Activated T-cell treated with anti-CD3 and anti-CD28 coated beads, Interleukin-2, amount 50 U/mL, for 72 hours (primary cell): ENCODE results near the gene ZFAND6. TPM values are rescaled to one million over a fixed set of nuclear protein-coding genes. Genes with fewer than 3 reads are reported as not detected.
"Not testable (repeated sequence)": the region's sequence is repeated elsewhere in the genome, so short reads cannot be mapped to it uniquely, and the experiment has no call there.

Experiments
- ATAC-seq, 2 donors: fragments of 150-1000 bp; cut with Tn5 transposase; replicated peaks in 1 of 2; 2 replicates each; pipeline ENCODE4 v1.10.0; 2021; ENCODE audit warnings: moderate library complexity in 2 of 2, mild to moderate bottlenecking in 1 of 2
- DNase-seq, 2 donors: peaks; one replicate each; pipeline ENCODE4 v3.0.0; 2021 to 2022; ENCODE audit warnings: mixed read lengths in 1 of 2
- H3K27ac Mint-ChIP-seq: one replicate; pipeline ENCODE4 v1.8.0; 2022; ENCODE audit warnings: mild to moderate bottlenecking, moderate library complexity, mixed read lengths
- H3K27me3 Mint-ChIP-seq: one replicate; pipeline ENCODE4 v1.8.0; 2022; ENCODE audit warnings: low read depth, mixed read lengths
- H3K36me3 Mint-ChIP-seq, 2 donors: one replicate each; pipeline ENCODE4 v1.8.0; 2022; ENCODE audit warnings: mixed read lengths in 2 of 2, mild to moderate bottlenecking in 1 of 2; ENCODE audit not compliant: insufficient read depth in 2 of 2
- H3K4me1 Mint-ChIP-seq: one replicate; pipeline ENCODE4 v1.8.0; 2022; ENCODE audit warnings: low read depth, mixed read lengths
- H3K4me3 Mint-ChIP-seq, 2 donors: one replicate each; pipeline ENCODE4 v1.8.0; 2022; ENCODE audit warnings: mild to moderate bottlenecking in 2 of 2, mixed read lengths in 2 of 2, moderate library complexity in 2 of 2
- H3K9me3 Mint-ChIP-seq, 2 donors: one replicate each; pipeline ENCODE4 v1.8.0; 2022; ENCODE audit warnings: mixed read lengths in 2 of 2
- total RNA-seq, 2 donors: library from RNA; stranded (reverse); gene quantifications; one replicate each; pipeline ENCODE4 v1.2.3, GENCODE V29; 2022

Gene ZFAND6
- total RNA-seq, result 10 to 100 TPM; 43.9 to 44.1 TPM

DNA sequence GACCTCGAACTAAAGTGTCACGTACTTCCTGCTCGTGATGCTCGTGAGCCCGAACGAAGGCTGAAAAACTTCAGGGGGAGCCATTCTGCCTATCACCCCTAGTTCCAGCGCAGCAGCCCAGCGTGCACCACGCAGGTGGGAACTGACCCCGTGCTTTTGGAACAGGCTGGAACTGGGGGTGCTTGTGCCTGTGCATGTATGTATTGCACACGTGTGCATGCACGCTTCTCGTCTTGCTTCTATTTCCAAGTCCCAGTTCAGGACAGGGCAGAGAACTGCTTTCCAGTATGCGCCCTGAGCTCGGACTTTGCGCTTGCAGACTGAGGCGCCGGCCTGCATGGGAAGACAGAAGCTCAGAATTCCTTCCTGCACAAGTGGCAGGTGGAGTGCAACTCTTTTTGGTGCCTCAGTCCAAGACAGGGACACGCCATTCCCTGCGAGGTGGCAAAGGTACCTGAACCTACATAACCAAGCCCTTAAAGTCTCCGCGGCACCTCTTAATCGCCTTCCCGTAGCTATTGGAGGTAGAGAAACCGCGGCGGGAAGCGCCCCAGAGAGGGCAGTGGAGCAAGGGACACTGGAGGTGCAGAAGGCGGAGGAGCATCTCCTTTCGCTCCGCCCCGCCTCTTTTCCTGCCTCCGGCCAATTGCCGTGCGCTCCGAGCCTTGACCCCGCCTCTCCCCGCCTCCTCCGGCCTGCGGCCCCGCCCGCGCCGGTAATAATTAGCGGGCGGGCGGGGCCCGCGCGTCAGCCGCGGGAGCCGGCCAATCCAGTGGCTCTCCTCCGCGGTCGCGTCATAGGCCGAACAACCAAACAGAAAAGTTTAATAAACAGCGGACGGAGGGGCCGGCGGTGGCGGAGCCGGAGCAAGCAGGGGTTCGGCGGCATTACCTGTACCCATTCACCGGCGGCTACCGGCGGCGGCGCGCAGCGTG, at the start of gene ZFAND6:
Gene ZFAND6 (plus strand): TSS at position 826 of the 935 bp plus-strand sequence. CDS start 60,669 bp downstream, outside the sequence.
- Mint-ChIP-seq H3K4me1 (peaks cover 55% of the 10 kb centered on the region), H3K27me3 (peaks cover 6% of the 10 kb centered on the region), H3K4me3 (peak within 1 kb of the TSS; percentile 93 to 95), H3K9me3 (no peaks in the 10 kb centered on the region), H3K27ac (peak within 1 kb of the TSS; percentile 99), H3K36me3 (peaks cover 0 to 3% of the 10 kb centered on the region in 2 donors)
- ATAC-seq, result peak; percentile 86 to 88
- DNase-seq, result peak; percentile 98

DNA sequence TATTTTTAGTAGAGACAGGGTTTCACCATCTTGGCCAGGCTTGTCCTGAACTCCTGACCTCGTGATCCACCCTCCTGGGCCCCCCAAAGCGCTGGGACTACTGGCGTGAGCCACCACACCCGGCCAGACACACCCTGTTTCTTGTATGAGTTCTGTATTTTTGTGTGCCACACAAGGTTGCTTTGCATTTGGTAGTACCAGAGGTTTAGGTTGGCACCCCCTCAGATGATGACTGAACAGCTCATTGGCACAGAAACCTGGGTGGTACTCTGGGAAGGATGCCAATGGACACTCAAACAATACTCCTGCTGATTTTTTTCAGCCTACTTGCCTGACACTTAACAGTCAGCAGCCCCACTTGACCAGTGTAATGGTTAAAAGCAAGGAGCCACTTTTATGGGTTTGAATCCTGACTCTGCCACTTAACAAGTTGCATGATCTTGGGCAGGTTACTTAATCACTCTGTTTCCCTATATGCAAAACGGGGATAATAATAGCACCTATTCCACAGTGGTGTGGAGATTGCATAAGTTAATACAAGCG, 49.3 kb upstream of the ZFAND6 start:
- DNase-seq (no peak), ATAC-seq (no peak)
- Mint-ChIP-seq H3K4me1 (peaks cover 19% of the 10 kb centered on the region), H3K36me3 (no peaks in the 10 kb centered on the region), H3K9me3 (no peaks in the 10 kb centered on the region), H3K27me3 (no peaks in the 10 kb centered on the region), H3K27ac (no peak overlapping the region), H3K4me3 (no peak overlapping the region)

DNA sequence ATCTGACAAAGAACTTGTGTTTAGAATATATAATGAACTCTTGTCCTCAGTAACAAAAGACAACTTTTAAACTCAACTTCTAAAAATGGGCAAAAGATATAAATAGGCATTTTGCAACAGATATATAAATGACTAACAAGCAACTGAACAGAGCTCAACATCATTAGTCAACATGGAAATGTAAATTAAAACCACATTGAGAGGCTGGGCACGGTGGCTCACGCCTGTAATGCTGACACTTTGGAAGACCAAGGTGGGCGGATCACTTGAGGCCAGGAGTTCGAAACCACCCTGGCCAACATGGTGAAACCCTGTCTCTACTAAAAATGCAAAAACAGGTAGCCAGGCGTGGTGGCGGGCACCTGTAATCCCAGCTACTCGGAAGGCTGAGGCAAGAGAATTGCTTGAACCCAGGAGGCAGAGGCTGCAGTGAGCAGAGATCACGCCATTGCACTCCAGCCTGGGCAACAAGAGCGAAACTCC, 48.4 kb upstream of the ZFAND6 start:
- DNase-seq, result peak; percentile 35 to 52
- peak overlapping the region in 1 of 2 donors; percentile 16 for H3K4me3 Mint-ChIP-seq
- H3K27me3 Mint-ChIP-seq, H3K36me3 Mint-ChIP-seq, H3K27ac Mint-ChIP-seq, H3K9me3 Mint-ChIP-seq: not testable (repeated sequence)
- peak; percentile 66 to 79 for ATAC-seq
- peaks cover 19% of the 10 kb centered on the region for H3K4me1 Mint-ChIP-seq

DNA sequence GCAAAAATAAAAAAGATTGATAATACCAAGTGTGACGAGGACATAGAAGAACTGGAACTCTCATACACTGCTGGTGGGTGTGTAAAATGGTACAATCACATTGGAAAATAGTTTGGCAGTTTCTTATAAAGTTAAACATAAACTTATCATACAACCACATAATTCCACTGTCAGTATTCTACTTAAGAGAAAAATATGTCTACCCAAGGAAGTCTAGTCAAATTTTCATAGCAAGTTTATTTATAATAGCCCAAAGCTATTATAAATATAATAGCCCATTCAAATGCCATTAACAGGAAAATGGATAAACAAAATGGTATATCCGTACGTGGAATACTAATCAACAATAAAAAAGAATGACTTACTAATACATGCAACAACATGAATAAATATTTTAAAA, 47.9 kb upstream of the ZFAND6 start:
- Mint-ChIP-seq H3K9me3 (no peaks in the 10 kb centered on the region), H3K27ac (no peak overlapping the region), H3K4me3 (no peak overlapping the region), H3K4me1 (peaks cover 19% of the 10 kb centered on the region), H3K27me3 (no peaks in the 10 kb centered on the region), H3K36me3 (no peaks in the 10 kb centered on the region)
- DNase-seq (no peak), ATAC-seq (peak in 1 of 2 donors; percentile 49)

DNA sequence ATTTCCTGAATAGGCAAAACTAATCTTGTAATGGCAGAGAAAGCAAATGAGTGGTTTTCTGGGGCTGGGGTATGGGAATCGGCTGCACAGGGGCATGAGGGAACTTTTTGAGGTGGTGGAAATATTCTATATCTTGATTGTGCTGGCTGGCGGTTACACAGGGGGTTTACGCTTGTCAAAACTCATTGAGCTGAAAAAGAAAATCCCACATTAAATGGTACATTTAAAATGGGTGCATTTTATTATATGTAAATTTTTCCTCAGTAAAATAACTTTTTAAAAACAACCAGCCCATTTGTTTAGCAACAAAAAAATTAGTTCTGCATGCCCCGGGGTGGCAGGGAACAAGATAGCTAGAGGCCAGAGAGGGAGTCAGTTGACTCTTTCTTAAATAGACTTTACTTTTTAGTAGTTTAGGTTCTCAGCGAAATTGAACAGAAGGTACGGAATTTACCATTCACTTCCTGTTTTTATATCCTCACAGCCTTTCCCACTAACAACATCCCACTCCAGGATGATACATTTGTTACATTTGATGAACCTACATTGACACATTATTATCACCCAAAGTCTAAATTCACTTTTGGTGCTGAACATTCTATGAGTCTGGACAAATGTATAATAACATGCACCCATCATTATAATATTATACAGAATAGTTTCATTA, 47.3 kb upstream of the ZFAND6 start:
- no peaks in the 10 kb centered on the region for H3K36me3 Mint-ChIP-seq
- ATAC-seq (no peak), DNase-seq (no peak)
- peaks cover 19% of the 10 kb centered on the region for H3K4me1 Mint-ChIP-seq
- no peak overlapping the region for H3K27ac Mint-ChIP-seq
- no peaks in the 10 kb centered on the region for H3K9me3 Mint-ChIP-seq
- no peak overlapping the region for H3K4me3 Mint-ChIP-seq
- H3K27me3 Mint-ChIP-seq, result no peaks in the 10 kb centered on the region

DNA sequence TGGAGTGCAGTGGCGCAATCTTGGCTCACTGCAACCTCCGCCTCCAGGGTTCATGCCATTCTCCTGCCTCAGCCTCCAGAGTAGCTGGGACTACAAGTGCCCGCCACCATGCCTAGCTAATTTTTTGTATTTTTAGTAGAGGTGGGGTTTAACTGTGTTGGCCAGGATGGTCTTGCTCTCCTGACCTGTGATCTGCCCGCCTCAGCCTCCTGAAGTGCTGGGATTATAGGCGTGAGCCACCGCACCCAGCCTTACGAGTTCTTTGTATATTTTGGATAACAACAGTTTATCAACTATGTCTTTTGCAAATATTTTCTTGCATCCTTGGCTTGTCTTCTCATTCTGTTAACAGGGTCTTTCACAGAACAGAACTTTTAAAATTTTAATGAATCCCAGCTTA, 45.3 kb upstream of the ZFAND6 start:
- H3K4me1 Mint-ChIP-seq, result peaks cover 19% of the 10 kb centered on the region
- not testable (repeated sequence) for H3K27ac Mint-ChIP-seq, H3K36me3 Mint-ChIP-seq, H3K9me3 Mint-ChIP-seq, H3K27me3 Mint-ChIP-seq, H3K4me3 Mint-ChIP-seq, ATAC-seq, DNase-seq

DNA sequence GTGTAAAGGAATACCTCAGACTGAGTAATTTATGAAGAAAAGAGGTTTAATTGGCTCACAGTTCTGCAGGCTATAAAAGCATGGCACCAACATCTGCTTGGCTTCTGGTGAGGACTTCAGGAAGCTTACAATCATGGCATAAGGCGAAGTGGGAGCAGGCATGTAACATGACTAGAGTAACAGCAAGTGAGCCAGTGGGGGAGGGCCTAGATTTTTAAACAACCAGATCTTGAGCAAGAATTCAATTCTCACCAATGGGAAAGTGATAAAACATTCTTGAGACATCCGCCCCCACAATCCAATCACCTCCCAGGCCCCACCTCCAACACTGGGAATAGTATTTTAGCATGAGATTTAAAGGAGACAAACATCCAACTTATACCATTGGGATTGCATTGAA, 44.3 kb upstream of the ZFAND6 start:
- Mint-ChIP-seq H3K27me3 (no peaks in the 10 kb centered on the region), H3K9me3 (no peaks in the 10 kb centered on the region), H3K4me1 (peaks cover 16% of the 10 kb centered on the region), H3K27ac (no peak overlapping the region), H3K4me3 (no peak overlapping the region), H3K36me3 (no peaks in the 10 kb centered on the region)
- DNase-seq (no peak), ATAC-seq (no peak)

DNA sequence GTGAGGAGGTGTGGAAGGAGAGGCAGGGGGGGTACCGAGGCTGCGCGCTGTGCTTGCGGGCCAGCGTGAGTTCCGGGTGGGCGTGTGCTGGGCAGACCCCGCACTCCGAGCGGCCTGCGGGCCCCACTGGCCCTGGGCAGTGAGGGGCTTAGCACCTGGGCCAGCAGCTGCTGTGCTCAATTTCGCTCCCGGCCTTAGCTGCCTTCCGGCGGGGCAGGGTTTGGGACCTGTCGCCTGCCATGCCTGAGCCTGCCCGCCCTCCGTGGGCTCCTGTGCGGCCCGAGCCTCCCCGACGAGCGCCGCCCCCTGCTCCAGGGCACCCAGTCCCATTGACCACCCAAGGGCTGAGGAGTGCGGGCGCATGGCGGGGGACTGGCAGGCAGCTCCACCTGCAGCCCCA, 43.0 kb upstream of the ZFAND6 start:
- not testable (repeated sequence) for H3K4me3 Mint-ChIP-seq, H3K27ac Mint-ChIP-seq, H3K4me1 Mint-ChIP-seq, DNase-seq, H3K9me3 Mint-ChIP-seq, H3K27me3 Mint-ChIP-seq, H3K36me3 Mint-ChIP-seq, ATAC-seq

DNA sequence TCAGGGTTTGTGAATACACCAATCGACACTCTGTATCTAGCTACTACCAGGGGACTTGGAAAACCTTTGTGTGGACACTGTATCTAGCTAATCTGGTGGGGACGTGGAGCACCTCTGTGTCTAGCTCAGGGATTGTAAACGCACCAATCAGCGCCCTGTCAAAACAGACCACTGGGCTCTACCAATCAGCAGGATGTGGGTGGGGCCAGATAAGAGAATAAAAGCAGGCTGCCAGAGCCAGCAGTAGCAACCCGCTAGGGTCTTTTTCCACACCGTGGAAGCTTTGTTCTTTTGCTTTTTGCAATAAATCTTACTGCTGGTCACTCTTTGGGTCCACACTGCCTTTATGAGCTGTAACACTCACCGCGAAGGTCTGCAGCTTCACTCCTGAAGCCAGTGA, 42.3 kb upstream of the ZFAND6 start:
- not testable (repeated sequence) for H3K9me3 Mint-ChIP-seq, H3K4me3 Mint-ChIP-seq, DNase-seq, H3K36me3 Mint-ChIP-seq, ATAC-seq, H3K27ac Mint-ChIP-seq, H3K27me3 Mint-ChIP-seq
- peaks cover 11% of the 10 kb centered on the region for H3K4me1 Mint-ChIP-seq

DNA sequence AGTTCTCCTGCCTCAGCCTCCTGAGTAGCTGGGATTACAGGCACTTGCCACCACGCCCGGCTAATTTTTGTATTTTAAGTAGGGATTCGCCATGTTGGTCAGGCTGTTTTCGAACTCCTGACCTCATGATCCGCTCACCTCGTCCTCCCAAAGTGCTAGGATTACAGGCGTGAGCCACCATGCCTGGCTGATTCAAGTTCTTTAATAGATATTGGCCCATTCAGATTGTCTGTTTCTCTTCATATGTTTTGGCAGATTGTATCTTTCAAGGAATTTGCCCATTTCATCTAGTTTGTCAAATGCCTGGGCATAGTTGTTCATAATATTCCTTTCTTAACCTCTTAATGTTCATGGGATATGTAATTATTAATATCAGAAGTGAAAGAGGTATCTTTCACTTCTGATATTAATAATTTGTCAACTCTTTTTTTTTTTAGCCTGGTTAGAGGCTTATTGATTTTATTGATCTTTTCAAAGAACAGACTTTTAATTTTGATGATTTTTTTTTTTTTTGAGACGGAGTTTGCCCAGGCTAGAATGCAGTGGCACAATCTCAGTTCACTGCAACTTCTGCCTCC, 40.2 kb upstream of the ZFAND6 start:
- Mint-ChIP-seq H3K36me3 (no peaks in the 10 kb centered on the region), H3K4me3 (no peak overlapping the region), H3K9me3 (peaks cover 3 to 5% of the 10 kb centered on the region in 2 donors), H3K27ac (no peak overlapping the region), H3K4me1 (peaks cover 24% of the 10 kb centered on the region), H3K27me3 (peaks cover 13% of the 10 kb centered on the region)
- ATAC-seq, result no peak
- DNase-seq, result no peak

DNA sequence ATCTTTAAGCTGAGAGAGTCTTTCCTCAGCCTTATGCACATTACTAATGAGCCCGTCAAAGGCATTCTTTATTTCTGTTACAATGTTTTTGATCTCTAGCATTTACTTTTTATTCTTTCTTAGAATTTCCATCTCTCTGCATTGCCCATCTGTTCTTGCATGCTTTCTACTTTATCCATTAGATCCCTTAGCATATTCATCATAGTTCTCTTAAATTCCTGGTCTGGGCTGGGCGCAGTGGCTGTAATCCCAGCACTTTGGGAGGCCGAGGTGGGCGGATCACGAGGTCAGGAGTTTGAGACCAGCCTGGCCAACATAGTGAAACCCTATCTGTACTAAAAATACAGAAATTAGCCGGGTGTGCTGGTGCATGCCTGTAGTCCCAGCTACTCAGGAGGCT, 39.3 kb upstream of the ZFAND6 start:
- not testable (repeated sequence) for H3K4me3 Mint-ChIP-seq, DNase-seq, H3K36me3 Mint-ChIP-seq, H3K27ac Mint-ChIP-seq, ATAC-seq, H3K9me3 Mint-ChIP-seq
- Mint-ChIP-seq H3K4me1 (peaks cover 24% of the 10 kb centered on the region), H3K27me3 (peaks cover 13% of the 10 kb centered on the region)

DNA sequence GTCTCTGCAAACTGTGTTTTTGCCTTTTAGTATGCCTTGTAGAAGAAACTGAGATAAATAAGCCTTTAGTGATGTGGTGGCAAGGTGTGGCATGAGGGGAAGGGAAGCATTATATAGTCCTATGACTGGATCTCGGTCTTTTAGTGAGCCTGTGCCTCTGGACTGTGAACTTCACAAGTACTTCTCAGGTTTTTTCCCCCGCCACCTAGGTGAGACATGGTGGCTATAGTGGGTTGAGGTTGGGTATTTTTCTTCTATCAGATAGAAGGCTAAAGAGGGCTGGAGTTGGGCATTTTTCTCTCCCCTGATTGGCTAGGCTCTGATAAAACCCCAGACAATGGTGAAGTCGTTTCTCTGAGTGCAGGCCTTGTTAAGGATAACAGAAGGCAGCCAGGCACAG, 38.7 kb upstream of the ZFAND6 start:
- Mint-ChIP-seq H3K9me3 (peaks cover 3 to 5% of the 10 kb centered on the region in 2 donors), H3K36me3 (no peaks in the 10 kb centered on the region), H3K4me1 (peaks cover 24% of the 10 kb centered on the region), H3K4me3 (no peak overlapping the region), H3K27me3 (peaks cover 13% of the 10 kb centered on the region), H3K27ac (no peak overlapping the region)
- ATAC-seq, result peak; percentile 28 to 34
- no peak for DNase-seq

DNA sequence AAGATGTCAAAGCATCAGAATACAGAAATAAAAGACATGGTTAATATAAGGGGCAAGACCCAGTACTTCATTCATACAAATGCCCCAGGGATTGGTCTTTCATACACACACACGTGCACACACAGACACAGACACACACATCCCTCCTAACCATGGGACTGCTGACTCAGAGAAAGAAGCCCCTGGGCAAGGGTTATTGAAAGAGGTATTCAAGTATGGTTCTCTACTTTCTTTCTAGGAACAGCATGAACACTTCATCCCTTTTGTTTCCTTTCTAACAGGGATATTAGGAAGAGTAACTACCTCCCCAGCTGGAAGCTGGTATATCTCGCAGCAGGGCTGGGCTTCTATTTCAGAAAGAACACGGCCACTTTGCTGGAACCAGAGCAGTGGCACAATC, 33.2 kb upstream of the ZFAND6 start:
- ATAC-seq (no peak), DNase-seq (no peak)
- H3K27ac Mint-ChIP-seq, result no peak overlapping the region
- H3K4me1 Mint-ChIP-seq, result peaks cover 18% of the 10 kb centered on the region
- H3K27me3 Mint-ChIP-seq, result peaks cover 13% of the 10 kb centered on the region
- no peaks in the 10 kb centered on the region for H3K36me3 Mint-ChIP-seq
- peaks cover 3 to 7% of the 10 kb centered on the region in 2 donors for H3K9me3 Mint-ChIP-seq
- no peak overlapping the region for H3K4me3 Mint-ChIP-seq
